Right renal pelvis (tissue), 4 donors: ENCODE results near the gene CDIPT. TPM values are rescaled to one million over a fixed set of nuclear protein-coding genes. Genes with fewer than 3 reads are reported as not detected.
"Not testable (repeated sequence)": the region's sequence is repeated elsewhere in the genome, so short reads cannot be mapped to it uniquely, and the experiment has no call there.

Source experiments
- DNase-seq, 4 donors: peaks; one replicate each; pipeline ENCODE4 v3.0.0-alpha.2; 2013; ENCODE audit warnings: low read depth in 4 of 4, low spot score in 3 of 4, missing footprints in 1 of 4
- polyA plus RNA-seq, 4 donors: library from polyadenylated mRNA; unstranded; fragments of 120-200 nt; gene quantifications; one replicate each; pipeline ENCODE4 v1.2.1, GENCODE V29; 2013; ENCODE audit not compliant: insufficient read length in 4 of 4

The CDIPT gene
- polyA plus RNA-seq, 4 donors, result 104 to 133 (median 112) TPM

DNA sequence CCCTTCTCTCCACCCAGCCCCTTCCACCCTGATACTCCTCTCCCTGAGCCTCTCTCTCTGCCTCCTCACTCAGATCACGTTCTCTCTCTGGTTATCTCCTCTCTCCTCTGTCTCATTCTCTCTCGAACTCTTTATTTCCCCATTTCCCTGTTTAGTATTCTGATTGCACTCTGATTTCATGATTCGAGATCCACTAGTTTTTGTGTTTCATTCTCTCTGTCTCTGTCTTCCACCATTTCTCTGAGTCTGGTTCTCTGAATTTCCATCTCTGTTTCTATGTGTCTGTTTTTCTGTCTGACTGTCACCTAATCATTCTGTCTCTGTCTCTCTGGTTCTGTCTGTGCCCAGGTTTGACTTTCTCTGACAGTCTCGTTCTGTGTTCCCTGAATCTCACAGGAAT lies 34.3 kb upstream of the CDIPT start:
- DNase-seq, result no peak

DNA sequence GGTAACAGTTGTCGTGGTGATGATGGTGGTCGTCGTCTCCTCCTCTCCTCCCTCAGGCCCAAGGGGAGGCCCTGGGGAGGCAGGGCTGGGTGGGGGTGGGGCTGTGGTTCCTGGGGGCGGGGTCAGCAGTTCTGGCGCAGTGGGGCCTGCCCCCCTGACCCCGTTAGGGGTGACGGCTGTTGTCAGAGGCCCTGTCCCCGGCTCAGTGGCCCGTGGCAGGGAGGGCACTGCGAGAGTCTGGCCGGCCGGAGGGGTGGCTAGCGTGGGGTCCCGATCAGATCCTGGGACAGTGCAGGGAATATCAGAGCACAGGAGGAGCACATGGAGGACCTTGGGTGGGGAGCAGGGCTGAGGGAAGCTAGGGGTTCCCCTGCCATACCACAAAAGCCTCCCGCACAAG lies 33.8 kb upstream of the CDIPT start:
- no peak for DNase-seq

GRCh38 chr16:29894352-29894751 lies 31.3 kb upstream of the CDIPT start:
- no peak for DNase-seq

- no peak for DNase-seq
These were observed 30.5 kb upstream of the CDIPT start for GRCh38 chr16:29893553-29893952.

DNA sequence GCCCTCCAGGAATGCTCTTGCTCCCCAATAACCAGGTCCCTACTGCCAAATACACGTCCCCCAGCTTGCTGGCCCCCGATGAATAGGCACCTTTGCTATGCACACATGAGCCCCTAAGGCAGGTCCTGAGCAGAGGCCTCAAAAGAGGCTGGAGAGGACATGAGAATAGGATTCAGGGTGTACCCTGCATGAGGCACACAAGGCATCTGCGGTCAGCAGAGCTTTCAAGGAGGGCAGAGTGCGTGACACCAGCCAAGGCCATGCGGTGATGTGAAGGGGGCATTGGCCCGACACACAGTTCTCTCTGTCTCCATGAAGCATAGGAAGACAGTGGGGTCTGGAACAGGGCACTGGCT lies 29.4 kb upstream of the CDIPT start:
- no peak for DNase-seq

DNA sequence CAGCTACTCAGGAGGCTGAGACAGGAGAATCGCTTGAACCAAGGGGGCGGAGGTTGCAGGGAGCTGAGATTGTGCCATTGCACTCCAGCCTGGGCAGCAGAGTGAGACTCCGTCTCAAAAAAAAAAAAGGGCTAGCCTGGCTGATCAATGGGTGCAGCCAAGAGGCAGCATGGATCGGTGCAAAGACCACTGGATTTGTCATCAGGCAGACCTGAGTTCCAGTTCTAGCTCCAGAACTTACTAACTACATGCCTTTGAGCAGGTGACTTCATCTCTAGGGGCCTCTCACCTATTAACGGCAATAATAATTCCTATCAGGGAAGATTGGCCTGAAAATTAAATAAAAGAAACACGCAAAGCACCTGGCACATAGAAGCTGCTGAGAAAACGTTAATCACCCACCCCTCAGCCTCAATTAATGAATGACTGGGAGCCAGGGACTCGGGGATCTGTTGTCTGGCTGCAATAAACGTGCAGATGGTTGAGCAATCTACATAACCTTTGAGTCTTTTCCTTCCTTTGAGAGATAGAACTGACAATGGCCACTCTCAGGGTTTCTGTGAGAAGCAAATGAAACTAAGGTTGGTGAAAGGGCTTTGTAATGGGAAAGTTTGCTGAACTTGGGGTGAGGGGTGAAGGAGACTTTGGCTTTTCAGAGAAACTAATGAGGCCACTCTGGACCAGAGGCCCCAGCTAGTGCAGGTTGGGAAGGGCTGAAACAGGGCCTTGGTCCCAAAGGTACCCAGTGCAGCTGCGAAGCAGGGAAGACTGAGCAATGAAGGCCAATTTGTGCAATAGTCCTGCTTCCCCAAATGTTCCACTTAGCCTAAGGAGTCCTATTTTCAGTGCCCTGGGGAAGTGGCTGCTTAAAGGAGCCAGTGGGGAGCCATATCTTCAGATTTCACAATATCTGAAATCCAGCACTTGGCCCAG lies 28.8 kb upstream of the CDIPT start:
- DNase-seq, result no peak

GRCh38 chr16:29889372-29889771 lies 26.3 kb upstream of the CDIPT start:
- not testable (repeated sequence) for DNase-seq

GRCh38 chr16:29883987-29884386 lies 21.0 kb upstream of the CDIPT start:
- DNase-seq, result no peak

DNA sequence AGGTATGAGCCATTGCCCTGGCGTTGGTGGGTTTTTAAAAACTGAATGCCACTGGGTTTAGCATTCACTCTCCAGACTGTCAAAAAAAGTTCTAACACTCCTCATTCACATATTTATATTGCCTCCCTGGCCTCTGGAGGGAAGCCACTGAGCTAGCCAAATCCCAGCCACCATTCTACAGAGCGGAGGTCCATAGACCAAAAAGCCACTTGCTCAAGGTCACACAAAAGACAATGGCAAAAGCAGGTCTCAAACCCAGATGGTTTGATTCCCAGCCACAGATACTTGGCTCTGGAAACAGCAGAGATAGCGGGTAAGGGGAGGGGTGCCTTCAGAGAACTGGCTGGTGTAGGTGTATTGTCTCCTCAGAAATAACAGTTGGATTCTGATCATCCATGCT lies 18.0 kb upstream of the CDIPT start:
- no peak for DNase-seq

DNA sequence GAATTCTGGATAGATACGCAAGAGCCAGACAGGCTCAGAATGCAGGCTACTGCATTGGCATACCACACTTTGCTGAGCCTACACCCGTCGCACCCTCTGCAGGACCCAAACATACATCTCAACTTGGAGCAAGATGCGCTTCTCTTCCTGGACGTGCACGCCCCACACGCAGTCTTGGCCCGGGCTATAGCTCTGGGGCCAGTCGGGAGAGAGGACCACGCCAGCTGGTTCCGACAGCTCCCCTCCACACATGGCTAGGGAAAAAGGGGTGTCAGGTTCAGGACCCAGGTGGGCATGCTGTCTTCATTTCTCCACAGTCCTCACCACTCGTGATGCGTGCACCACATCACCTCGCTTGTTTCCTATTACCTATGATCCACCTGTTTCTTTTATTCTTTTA lies 15.1 kb upstream of the CDIPT start:
- no peak for DNase-seq

DNA sequence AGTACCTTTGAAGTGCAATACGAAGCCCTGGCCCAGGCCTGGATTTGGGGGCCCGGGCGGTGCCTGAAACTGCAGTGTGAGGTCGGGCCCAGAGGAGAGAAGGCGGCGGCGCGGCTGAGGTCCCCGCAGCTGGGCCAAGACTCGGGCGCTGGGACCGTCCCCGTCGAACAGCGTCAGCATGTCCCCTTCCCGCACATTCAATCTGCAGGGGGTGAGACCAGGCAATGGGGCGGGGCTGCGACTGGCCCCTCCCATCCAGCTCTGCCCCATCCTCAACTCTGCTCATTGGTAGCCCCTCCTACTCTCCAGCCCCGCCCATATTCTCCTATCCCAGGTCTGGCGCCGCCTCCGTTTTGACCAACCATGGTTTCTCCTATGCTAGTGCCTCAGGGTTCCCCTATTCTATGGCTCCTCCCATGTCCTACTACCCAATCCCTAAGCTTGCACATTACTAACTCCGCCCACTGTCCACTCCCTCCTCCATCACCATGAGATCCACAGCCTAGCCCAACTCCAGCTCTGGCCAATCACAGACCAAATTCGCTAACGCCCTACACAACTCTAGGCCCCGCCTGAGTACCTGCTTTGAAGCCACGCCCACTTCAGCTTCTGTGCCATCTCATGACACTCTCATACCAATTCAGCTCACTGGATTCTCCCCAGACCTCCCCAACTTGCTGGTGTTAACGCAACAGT lies 14.4 kb upstream of the CDIPT start:
- DNase-seq, result no peak

DNA sequence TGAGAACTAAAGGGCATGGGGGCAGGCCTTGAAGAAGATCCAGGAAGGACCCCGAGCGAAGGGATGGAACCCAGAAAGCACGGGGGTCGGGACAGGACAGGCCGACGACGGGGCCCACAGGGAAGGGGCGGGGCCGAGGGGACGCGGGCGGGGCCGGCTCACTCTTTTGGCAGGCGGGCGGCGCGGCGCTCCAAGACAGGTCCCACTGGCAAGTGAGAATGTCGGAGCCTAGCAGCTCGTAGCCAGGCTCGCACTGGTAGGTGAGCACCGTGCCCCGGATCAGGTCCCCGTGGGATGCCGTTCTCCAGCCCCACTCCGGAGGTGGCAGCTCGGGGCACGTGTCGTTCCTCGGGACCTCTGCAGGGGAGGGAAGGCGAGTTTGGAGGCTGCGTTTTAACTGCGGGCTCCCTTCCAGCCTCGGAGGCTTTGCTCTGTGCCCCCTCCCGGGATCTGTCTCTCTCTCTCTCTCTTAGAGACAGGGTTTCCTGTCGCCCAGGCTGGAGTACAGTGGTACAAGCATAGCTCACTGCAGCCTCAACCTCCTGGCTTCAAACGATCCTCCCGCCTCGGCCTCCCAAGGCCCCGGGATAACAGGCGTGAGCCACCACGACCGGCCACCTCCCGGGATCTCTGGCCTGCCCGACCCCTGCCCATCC lies 13.7 kb upstream of the CDIPT start:
- DNase-seq, result no peak

DNA sequence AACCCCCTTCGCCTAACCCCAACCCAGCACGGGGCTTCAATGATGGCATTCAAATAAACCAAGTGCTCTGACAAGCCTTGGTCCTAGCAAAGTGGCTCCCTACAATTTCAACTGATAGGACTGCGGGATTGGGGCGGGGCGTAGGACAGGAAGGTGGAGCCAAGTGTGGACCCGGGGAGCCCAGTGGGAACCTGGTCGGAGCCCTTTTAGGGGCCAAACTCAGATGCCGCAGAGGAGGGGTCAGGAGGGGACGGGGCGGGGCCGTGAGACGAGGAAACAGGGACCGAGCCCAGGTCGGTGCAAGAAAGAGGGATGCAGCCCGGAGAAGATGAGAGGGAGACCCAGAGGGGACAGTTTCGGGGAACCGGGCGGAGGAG lies 13.2 kb upstream of the CDIPT start:
- DNase-seq, result no peak

DNA sequence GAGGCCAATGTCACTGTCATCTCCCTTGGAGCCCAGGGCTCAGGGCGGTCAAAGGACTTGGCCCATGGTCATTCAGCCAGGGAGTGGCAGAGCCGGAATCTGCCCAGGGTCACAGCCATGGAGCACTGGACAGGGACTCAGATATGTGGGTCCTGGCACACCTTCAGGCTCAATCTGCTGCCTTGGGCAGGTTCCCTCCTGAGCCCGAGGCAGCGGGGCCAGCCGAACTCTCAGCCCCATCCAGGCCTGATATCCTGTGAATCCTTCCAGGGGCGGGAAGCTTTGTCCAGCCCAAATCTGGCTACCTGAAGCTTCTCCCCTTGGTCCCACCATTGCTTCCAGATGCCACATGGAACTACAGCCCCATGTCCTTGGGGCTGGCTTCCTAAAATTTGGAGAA lies 12.2 kb upstream of the CDIPT start:
- DNase-seq, result no peak

DNA sequence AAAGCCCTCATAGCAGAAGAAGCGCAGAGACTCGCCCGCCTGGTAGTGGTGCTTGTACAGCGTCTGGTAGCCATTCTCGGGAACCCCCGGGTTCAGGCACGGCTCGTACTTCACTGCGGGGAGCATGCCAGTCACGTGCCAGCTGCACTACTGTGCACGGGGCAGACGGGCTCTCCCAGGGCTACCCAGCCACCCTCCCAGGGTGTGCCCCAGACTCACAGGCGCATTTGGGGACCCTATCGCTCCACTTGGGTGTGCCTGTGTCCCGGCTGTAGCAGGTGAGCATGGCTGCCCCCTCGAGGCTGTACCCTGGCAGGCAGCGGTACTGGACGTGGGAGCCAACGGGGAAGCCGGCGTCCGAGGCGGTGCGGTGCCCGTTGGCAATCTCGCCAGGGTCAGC lies 10.3 kb upstream of the CDIPT start:
- DNase-seq, result no peak

DNA sequence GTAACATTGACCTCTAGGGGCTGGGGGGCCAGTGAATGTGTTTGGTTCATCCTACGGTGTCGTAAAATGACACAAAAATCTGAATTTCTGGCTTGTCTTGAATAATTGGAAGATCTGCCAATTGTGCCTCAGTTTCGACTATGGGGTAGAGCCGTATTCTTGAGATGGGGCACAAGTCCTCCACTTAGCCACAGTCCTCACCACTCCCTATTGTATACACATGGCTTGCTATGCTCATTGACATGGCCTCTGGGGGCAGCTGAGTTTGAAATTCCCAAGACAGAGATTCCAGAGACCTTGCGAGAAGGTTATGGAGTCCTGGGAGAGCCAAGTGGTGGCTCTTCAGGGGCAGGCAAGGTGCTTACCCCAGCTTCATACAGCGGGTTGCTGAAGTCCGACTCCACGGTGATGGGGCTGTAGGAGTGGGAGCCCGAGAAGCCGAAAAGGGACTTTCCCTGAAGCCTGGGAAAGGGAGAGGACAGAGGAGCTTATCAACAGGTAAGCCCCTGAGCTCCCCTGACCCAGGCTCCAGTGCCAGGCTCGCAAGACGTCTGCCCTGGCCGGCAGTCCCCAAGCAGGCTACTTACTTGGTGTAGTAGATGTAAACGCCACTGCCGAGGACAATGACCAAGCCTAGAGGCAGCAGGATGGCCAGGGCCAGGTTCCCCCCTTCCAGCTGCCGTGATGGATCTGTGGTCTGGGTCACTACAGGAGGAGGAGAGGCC lies 9.0 kb upstream of the CDIPT start:
- no peak for DNase-seq

DNA sequence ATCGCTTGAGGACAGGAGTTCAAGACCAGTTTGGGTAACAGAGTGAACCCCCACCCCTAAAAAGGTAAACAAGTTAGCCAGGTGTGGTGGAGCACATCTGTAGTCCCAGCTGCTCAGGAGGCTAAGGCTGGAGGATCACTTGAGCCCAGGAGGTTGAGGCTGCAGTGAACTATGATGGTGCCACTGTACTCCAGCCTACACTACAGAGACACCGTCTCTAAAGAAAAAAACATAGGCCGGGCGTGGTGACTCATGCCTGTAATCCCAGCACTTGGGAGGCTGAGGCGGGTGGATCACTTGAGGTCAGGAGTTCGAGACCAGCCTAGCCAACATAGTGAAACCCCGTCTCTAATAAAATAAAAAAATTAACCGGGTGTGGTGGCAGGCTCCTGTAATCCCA lies 6.0 kb upstream of the CDIPT start:
- DNase-seq, result not testable (repeated sequence)

DNA sequence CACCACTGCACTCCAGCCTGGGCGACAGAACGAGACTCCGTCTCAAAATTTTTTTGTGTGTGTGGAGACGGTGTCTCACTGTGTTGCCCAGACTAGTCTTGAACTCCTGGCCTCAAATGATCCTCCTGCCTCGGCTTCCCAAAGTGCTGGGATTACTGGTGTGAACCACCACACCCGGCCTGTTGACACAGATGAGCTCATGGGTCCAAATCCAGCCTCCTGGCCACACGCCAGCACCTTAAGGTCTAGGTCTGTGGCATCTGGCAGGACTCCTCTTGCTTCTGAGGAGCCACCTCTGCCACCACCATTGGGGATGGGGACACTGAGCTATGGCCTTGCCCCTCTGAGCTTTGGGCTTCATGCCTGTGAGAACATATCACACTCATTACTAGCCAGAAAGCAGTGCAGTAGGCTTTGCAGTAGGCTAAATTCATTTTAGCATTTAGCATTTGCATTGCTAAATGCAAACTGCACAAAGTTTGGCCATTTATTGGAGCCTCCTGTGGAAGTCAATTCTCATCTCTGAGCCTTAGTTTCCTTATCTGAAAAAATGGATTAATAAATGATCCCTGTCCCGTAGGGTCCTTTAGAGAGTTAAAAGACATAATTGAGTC lies 5.5 kb upstream of the CDIPT start:
- no peak for DNase-seq

GRCh38 chr16:29864205-29864604 lies 1.2 kb upstream of the CDIPT start:
- DNase-seq, result no peak

GRCh38 chr16:29863669-29863984 lies 601 bp upstream of the CDIPT start:
- DNase-seq, result no peak

- DNase-seq, result peak in 1 of 4 donors; percentile 12
These were observed 593 bp downstream of the CDIPT start for GRCh38 chr16:29862383-29862883.
